ES-I3 (cell line): ENCODE results near the gene LCE6A.

Experiments used
- H3K36me3 ChIP-seq: 2 replicates; pipeline ENCODE4 v1.6.1; 2013; ENCODE audit warnings: mild to moderate bottlenecking, low read length, control low read depth, moderate library complexity; ENCODE audit not compliant: insufficient read depth
- H3K4me1 ChIP-seq: 2 replicates; pipeline ENCODE4 v1.6.1; 2013; ENCODE audit warnings: mild to moderate bottlenecking, control low read depth, low read length; ENCODE audit not compliant: insufficient read depth
- H3K9ac ChIP-seq: 2 replicates; pipeline ENCODE4 v1.6.1; 2013; ENCODE audit warnings: low read depth, mild to moderate bottlenecking, low read length, moderate library complexity
- H3K9me3 ChIP-seq: 2 replicates; pipeline ENCODE4 v1.6.1; 2013; ENCODE audit warnings: mild to moderate bottlenecking, low read length, moderate library complexity; ENCODE audit not compliant: control insufficient read depth, insufficient read depth

Gene LCE6A

DNA sequence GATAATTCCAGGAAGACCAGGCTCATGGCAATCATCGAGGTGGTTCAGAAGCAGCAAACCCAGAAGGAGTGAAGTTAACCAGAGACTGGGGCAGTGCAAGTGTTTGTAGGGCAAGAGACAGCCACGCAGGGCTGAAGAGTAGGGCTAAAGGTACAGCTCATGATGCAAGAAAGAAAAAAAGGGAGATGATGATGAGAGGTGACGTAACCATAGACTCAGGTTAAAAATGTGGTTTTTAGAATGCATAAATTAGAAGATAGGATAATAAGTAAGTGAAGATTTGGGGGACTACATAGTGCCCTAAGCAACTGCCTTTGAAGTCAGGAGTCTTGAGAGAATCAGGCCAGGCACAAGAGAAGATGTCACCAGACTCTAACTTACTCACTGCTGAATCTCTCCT lies 17.5 kb downstream of the LCE6A start:
- no peaks in the 10 kb centered on the region for H3K9me3 ChIP-seq
- no peaks in the 10 kb centered on the region for H3K4me1 ChIP-seq
- H3K36me3 ChIP-seq, result no peaks in the 10 kb centered on the region
- H3K9ac ChIP-seq, result no peak overlapping the region

GRCh38 chr1:152861374-152861773 lies 18.7 kb downstream of the LCE6A start:
- no peak overlapping the region for H3K9ac ChIP-seq
- H3K4me1 ChIP-seq, result no peaks in the 10 kb centered on the region
- H3K9me3 ChIP-seq, result no peaks in the 10 kb centered on the region
- H3K36me3 ChIP-seq, result no peaks in the 10 kb centered on the region

DNA sequence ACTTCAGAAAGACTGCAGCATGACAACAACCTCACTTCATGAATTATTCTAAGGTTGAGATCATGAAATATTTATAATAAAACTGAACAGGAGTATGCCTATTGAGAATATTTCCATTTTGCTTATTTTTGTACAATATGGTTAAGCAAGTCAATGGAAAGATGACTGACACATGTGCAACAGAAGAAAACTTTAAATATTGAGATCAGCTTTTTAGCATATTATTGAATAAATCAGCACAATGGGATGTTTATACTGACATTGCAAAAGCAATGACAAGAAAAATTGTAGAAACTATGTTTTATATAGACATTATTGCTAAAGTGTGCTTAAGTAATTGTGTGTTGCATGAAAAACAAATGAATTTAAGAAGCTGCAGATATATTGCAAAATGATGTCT lies 21.8 kb downstream of the LCE6A start:
- H3K9ac ChIP-seq, result no peak overlapping the region
- no peaks in the 10 kb centered on the region for H3K9me3 ChIP-seq
- no peaks in the 10 kb centered on the region for H3K4me1 ChIP-seq
- no peaks in the 10 kb centered on the region for H3K36me3 ChIP-seq

DNA sequence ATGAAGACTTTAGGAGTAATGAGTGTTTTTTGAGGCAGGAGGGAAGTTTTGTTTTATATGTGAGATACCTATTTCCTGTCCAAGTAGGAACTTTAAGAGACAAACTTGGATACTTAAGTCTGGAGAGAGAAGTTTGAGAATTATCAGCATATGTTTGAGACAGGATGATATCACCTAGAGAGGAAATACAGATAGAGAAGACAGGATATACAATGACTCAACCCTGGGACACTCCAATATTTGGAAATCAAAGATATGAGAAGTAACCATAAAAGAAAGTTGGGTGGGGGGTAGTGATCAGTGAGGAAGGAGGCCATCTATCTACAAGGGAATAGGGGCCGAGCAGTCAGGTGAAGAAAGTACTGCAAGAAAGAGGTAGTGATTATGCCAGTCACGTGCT lies 23.7 kb downstream of the LCE6A start:
- H3K9ac ChIP-seq, result no peak overlapping the region
- H3K36me3 ChIP-seq, result no peaks in the 10 kb centered on the region
- no peaks in the 10 kb centered on the region for H3K4me1 ChIP-seq
- H3K9me3 ChIP-seq, result no peaks in the 10 kb centered on the region

DNA sequence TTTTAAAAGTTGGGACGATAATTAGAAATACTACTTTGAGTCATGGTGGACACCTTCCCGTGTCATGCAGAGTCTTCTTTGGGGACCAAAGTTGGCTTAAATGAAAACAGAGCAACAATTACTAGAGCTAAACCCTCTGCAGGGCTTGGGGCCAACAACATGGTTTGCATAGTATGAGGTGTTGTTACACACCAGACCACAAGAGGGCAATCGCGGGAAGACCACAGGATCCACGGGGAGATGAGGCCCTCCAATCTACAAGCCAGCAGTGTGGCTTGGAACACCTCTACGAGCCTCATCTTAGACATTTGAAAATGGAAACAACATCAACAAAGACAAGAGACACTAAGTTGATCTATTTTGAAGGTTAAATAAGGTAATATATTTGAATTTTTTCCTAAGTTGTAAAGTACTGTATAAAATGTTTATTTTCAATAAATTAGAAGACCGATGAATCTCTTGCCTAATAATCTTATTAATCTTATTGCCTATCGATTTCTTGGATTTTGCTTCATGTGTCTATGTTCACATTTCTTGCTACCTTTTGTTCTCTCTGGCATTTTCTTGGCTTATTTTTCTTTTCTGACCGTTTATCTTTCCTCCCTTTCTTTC lies 27.3 kb downstream of the LCE6A start:
- Histone ChIP-seq H3K4me1 (no peaks in the 10 kb centered on the region), H3K9ac (no peak overlapping the region), H3K9me3 (no peaks in the 10 kb centered on the region), H3K36me3 (no peaks in the 10 kb centered on the region)

DNA sequence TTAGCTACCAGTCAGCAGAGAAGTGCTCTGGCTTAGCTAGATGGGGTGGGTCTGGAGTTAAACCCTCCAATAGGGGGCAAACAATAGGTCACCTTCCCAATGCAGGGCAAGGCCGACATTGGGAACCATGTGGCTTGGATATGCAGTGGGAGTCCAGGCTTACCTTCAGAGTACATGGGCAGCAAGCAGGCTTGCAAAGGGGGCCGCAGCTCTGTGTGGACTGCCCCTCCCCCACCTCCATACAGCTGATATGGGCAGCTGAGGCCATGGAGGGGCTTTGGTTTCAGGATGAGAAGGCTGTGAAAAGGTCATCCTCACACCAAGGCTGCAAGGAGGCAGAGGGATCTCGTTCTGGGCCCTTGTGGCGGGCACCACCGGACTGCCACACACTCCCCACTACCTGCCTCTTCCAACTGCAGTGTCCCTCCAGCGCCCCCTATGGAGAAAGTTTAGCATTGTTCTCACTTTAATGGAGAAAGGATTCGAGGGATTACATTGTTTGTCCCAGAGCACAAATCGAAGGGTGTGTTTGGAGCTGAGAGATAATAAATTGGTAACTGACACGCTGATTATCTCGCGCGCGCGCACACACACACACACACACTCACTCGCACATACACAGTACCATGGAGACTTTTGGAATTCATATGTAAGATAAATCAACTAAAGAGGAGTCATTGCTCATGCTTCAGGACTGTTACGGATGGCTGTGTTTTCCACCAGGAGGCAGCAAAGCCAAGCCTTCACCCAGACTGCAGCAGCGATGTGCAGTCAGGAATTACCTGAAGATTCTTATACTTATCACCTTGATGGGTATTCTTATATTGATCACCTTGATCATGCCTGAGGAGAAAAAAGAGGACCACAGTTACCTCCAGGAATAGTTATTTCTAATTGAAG lies 28.4 kb downstream of the LCE6A start:
- no peaks in the 10 kb centered on the region for H3K9me3 ChIP-seq
- H3K4me1 ChIP-seq, result no peaks in the 10 kb centered on the region
- H3K36me3 ChIP-seq, result no peaks in the 10 kb centered on the region
- peak overlapping the region; percentile 17; the same call in 1 of the 2 replicates for H3K9ac ChIP-seq

- Histone ChIP-seq H3K9me3 (no peaks in the 10 kb centered on the region), H3K4me1 (no peaks in the 10 kb centered on the region), H3K36me3 (no peaks in the 10 kb centered on the region), H3K9ac (no peak overlapping the region)
Observed at GRCh38 chr1:152871731-152872126, 29.1 kb downstream of the LCE6A start.

GRCh38 chr1:152873495-152873894 lies 30.8 kb downstream of the LCE6A start:
- Histone ChIP-seq H3K9ac (no peak overlapping the region), H3K4me1 (no peaks in the 10 kb centered on the region), H3K9me3 (no peaks in the 10 kb centered on the region), H3K36me3 (no peaks in the 10 kb centered on the region)

- H3K9ac ChIP-seq, result no peak overlapping the region
- no peaks in the 10 kb centered on the region for H3K36me3 ChIP-seq
- H3K4me1 ChIP-seq, result no peaks in the 10 kb centered on the region
- H3K9me3 ChIP-seq, result no peaks in the 10 kb centered on the region
Observed at GRCh38 chr1:152876827-152877226, 34.2 kb downstream of the LCE6A start.

DNA sequence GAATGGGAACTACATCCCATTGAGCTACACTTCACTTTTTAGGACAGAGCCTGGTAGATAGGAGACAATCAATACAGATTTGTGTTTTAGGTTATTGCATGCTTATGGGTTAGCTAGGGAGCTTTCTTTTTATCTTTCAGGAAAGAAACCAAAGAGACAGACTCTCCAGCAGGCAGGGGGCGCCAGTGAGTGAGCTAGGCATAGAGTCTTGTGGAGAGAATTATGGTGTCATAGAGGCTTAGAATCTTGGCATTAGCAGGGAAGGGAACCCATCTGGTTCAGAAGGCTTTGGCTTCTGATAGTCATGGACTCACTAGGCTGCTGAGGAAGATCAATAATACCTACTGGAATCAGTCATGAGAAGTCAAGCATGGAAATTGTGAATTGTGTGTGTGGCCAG lies 35.4 kb downstream of the LCE6A start, which contains the start of gene SMCP:
SMCP (plus strand) TSS at position 281 of the 400 bp plus-strand sequence. CDS start 6,101 bp downstream, outside the sequence.
- H3K36me3 ChIP-seq, result no peaks in the 10 kb centered on the region
- no peak within 1 kb of the TSS for H3K9ac ChIP-seq
- no peaks in the 10 kb centered on the region for H3K9me3 ChIP-seq
- no peaks in the 10 kb centered on the region for H3K4me1 ChIP-seq

DNA sequence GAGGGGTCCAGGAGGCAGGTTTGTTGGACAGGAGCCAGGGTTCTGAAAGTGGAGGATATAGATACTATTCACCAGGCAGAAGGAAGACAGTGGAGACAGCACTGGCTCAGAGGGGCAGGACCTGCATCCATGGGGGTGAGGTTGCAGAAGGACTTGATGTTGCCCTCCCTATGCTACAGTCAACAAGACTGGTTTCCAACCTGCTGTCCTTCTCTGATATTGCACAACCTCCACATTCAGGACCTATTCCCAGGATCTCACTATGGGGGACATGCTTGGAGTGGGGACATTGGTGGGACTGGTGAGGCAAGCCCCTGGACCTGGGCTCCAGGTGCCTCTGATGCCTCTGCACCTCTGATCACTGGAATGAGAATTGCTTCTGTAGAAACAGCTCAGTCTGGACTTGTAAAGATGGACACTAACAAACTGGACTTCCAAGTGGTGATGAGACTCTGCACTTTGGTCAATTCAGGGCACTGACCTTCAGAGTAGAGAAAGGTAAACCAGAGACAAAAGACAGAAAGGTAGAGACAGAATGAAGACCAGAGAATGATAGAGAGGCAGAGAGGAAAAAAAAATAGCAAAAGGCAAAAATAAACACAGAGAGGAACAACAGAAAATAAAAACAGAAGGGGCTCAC lies 37.0 kb downstream of the LCE6A start:
- Histone ChIP-seq H3K9me3 (no peaks in the 10 kb centered on the region), H3K4me1 (no peaks in the 10 kb centered on the region), H3K36me3 (no peaks in the 10 kb centered on the region)

DNA sequence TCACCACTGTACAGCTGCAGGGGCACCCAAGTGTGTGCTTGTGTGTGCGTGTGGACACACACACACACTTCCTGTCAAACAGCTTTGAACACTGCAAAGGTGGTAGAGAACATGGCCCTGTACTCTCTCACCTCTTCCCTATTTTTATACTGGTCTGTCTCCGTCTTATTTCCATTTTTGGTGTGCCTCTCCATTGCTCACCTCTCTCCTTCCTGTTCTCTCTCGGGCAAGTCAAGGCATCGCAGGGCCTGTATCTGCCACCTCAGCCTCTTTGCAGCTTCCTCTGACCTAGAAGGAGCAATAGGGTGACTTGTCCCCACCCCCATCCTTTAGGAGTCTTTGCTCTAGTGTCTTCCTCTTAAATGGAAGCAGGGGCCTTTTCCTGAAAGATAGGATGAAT lies 37.7 kb downstream of the LCE6A start:
- Histone ChIP-seq H3K9me3 (no peaks in the 10 kb centered on the region), H3K36me3 (no peaks in the 10 kb centered on the region), H3K9ac (no peak overlapping the region), H3K4me1 (no peaks in the 10 kb centered on the region)

More for the DNA sequence above, 37.0 kb downstream of the LCE6A start:
- no peak overlapping the region for H3K9ac ChIP-seq

- no peaks in the 10 kb centered on the region for H3K4me1 ChIP-seq
- no peaks in the 10 kb centered on the region for H3K36me3 ChIP-seq
- H3K9me3 ChIP-seq, result no peaks in the 10 kb centered on the region
- H3K9ac ChIP-seq, result no peak overlapping the region
Observed at GRCh38 chr1:152880907-152881306, 38.3 kb downstream of the LCE6A start.

DNA sequence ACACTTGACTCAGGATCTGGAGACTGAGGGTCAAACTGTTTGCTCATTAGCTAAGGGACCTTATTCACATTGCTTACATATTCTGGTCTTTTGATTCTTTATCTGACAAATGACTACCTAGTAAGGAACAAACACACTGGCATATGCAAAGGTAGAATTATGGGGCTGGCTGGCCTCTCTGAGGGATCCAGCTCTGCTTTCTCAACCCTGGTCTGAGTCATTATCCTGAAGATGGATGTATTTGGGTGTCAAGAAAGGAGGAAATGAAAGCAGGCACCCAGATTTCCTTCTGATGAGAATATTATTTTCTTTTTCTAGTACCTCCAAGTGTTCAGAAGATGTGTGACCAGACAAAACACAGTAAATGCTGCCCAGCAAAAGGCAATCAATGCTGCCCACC lies 41.4 kb downstream of the LCE6A start:
- Histone ChIP-seq H3K9me3 (no peaks in the 10 kb centered on the region), H3K9ac (no peak overlapping the region), H3K36me3 (no peaks in the 10 kb centered on the region), H3K4me1 (no peaks in the 10 kb centered on the region)

GRCh38 chr1:152884506-152884905 lies 41.9 kb downstream of the LCE6A start:
- Histone ChIP-seq H3K9me3 (no peaks in the 10 kb centered on the region), H3K9ac (no peak overlapping the region), H3K4me1 (no peaks in the 10 kb centered on the region), H3K36me3 (no peaks in the 10 kb centered on the region)
